Measurements from ENCODE around the gene STARD10.

Gene STARD10

GRCh38 chr11:72732329-72732728 is 61.5 kb downstream of the STARD10 start:
- H3K4me2 ChIP-seq (ENCODE audit: low read length): no peak overlapping the region
- peaks cover 19% of the 10 kb centered on the region for H3K4me1 ChIP-seq (ENCODE audit: low read length)
- no peak overlapping the region for H3K9ac ChIP-seq (ENCODE audit: low read length)
- H4K20me1 ChIP-seq (ENCODE audit: insufficient read depth, low read length): 0 out of 2 replicates have a peak, but pooled peaks cover 3% of the 10 kb centered on the region
- no peaks in the 10 kb centered on the region for H3K9me3 ChIP-seq (ENCODE audit: insufficient read depth, low read length)
- TF ChIP-seq, protein P1, sequence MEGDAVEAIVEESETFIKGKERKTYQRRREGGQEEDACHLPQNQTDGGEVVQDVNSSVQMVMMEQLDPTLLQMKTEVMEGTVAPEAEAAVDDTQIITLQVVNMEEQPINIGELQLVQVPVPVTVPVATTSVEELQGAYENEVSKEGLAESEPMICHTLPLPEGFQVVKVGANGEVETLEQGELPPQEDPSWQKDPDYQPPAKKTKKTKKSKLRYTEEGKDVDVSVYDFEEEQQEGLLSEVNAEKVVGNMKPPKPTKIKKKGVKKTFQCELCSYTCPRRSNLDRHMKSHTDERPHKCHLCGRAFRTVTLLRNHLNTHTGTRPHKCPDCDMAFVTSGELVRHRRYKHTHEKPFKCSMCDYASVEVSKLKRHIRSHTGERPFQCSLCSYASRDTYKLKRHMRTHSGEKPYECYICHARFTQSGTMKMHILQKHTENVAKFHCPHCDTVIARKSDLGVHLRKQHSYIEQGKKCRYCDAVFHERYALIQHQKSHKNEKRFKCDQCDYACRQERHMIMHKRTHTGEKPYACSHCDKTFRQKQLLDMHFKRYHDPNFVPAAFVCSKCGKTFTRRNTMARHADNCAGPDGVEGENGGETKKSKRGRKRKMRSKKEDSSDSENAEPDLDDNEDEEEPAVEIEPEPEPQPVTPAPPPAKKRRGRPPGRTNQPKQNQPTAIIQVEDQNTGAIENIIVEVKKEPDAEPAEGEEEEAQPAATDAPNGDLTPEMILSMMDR (IDR thresholded peaks at IDR 0.05; ENCODE audit: low read depth, low read length): no peak
- no peak for TF ChIP-seq EZH2phosphoT487 (IDR thresholded peaks at IDR 0.05; ENCODE audit: low read depth)
- H3K27ac ChIP-seq (ENCODE audit: low read length): no peak overlapping the region
- H3K36me3 ChIP-seq (replicated peaks; ENCODE audit: low read depth, low read length): peaks cover 15% of the 10 kb centered on the region
- 0 out of 2 replicates have a peak, but pooled peaks cover 4% of the 10 kb centered on the region for H3K79me2 ChIP-seq (ENCODE audit: low read length)
- H3K4me3 ChIP-seq (ENCODE audit: low read length): no peak overlapping the region
- no peaks in the 10 kb centered on the region for H3K27me3 ChIP-seq (ENCODE audit: low read depth, low read length)
- H2AFZ ChIP-seq (ENCODE audit: low read depth, low read length): no peak overlapping the region

- Histone ChIP-seq H3K4me1 (ENCODE audit: low read length) (peaks cover 10% of the 10 kb centered on the region), H3K79me2 (ENCODE audit: low read length) (0 out of 2 replicates have a peak, but pooled peaks cover 4% of the 10 kb centered on the region), H3K27ac (ENCODE audit: low read length) (no peak overlapping the region), H4K20me1 (ENCODE audit: insufficient read depth, low read length) (0 out of 2 replicates have a peak, but pooled peaks cover 3% of the 10 kb centered on the region), H2AFZ (ENCODE audit: low read depth, low read length) (no peak overlapping the region), H3K27me3 (ENCODE audit: low read depth, low read length) (no peaks in the 10 kb centered on the region), H3K4me2 (ENCODE audit: low read length) (no peak overlapping the region), H3K4me3 (ENCODE audit: low read length) (no peak overlapping the region), H3K36me3 (replicated peaks; ENCODE audit: low read depth, low read length) (peaks cover 12% of the 10 kb centered on the region), H3K9ac (ENCODE audit: low read length) (no peak overlapping the region), H3K9me3 (ENCODE audit: insufficient read depth, low read length) (no peaks in the 10 kb centered on the region)
- TF ChIP-seq, protein P1 (IDR thresholded peaks at IDR 0.05; ENCODE audit: low read depth, low read length): no peak
- TF ChIP-seq EZH2phosphoT487 (IDR thresholded peaks at IDR 0.05; ENCODE audit: low read depth): no peak
Observed at GRCh38 chr11:72730737-72731136, 63.1 kb downstream of the STARD10 start.

DNA sequence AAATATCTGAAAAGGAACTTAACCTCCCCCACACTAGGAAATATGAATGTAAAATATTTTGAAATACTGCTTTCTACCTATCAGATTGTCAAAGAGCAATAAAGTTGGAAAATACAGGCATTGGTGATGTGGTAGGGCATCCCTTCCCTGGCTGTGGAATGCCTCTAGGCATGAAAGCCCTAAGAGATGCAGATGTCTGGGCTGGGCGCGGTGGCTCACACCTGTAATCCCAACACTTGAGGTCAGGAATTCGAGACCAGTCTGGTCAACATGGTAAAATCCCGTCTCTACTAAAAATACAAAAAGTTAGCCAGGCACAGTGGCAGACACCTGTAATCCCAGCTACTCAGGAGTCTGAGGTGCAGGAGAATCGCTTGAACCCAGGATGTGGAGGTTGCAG is 63.6 kb downstream of the STARD10 start:
- no peaks in the 10 kb centered on the region for H3K27me3 ChIP-seq (ENCODE audit: low read depth, low read length)
- H3K4me3 ChIP-seq (ENCODE audit: low read length): no peak overlapping the region
- H2AFZ ChIP-seq (ENCODE audit: low read depth, low read length): no peak overlapping the region
- peaks cover 14% of the 10 kb centered on the region for H3K4me1 ChIP-seq (ENCODE audit: low read length)
- H4K20me1 ChIP-seq (ENCODE audit: insufficient read depth, low read length): 0 out of 2 replicates have a peak, but pooled peaks cover 3% of the 10 kb centered on the region
- TF ChIP-seq, protein P1 (IDR thresholded peaks at IDR 0.05; ENCODE audit: low read depth, low read length): no peak
- TF ChIP-seq EZH2phosphoT487 (IDR thresholded peaks at IDR 0.05; ENCODE audit: low read depth): no peak
- H3K27ac ChIP-seq (ENCODE audit: low read length): no peak overlapping the region
- peaks cover 14% of the 10 kb centered on the region for H3K36me3 ChIP-seq (replicated peaks; ENCODE audit: low read depth, low read length)
- no peak overlapping the region for H3K9ac ChIP-seq (ENCODE audit: low read length)
- H3K9me3 ChIP-seq (ENCODE audit: insufficient read depth, low read length): no peaks in the 10 kb centered on the region
- H3K79me2 ChIP-seq (ENCODE audit: low read length): no peaks in the 10 kb centered on the region
- H3K4me2 ChIP-seq (ENCODE audit: low read length): no peak overlapping the region

DNA sequence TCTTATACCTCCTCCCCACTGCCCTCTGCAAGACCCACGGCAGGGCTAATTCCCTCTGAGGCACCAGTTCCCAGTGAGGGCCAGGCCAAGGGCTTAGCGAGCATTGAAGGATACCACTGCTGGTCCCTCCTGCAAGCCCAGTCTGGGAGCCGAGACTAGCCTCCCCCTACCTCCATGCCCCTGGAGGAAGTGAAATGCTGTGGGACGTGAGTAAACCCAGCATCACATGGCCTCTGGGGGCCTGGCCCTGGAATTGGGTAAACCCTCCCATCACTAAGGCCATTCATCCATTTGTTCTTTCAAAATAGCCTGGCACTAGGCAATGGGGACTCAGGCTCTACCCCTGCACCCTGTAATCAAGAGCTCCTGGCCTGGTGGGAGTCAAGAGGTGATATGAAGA is 66.3 kb downstream of the STARD10 start:
- Histone ChIP-seq H3K27me3 (ENCODE audit: low read depth, low read length) (no peaks in the 10 kb centered on the region), H3K4me2 (ENCODE audit: low read length) (peak overlapping the region; percentile 16), H4K20me1 (ENCODE audit: insufficient read depth, low read length) (0 out of 2 replicates have a peak, but pooled peaks cover 3% of the 10 kb centered on the region), H3K36me3 (replicated peaks; ENCODE audit: low read depth, low read length) (peaks cover 14% of the 10 kb centered on the region), H3K79me2 (ENCODE audit: low read length) (peaks cover 14% of the 10 kb centered on the region; the same call in 1 of the 2 replicates), H3K4me1 (ENCODE audit: low read length) (peaks cover 18% of the 10 kb centered on the region), H3K9me3 (ENCODE audit: insufficient read depth, low read length) (no peaks in the 10 kb centered on the region), H3K27ac (ENCODE audit: low read length) (no peak overlapping the region), H3K9ac (ENCODE audit: low read length) (no peak overlapping the region), H3K4me3 (ENCODE audit: low read length) (no peak overlapping the region), H2AFZ (ENCODE audit: low read depth, low read length) (no peak overlapping the region)
- TF ChIP-seq, protein P1 (IDR thresholded peaks at IDR 0.05; ENCODE audit: low read depth, low read length): no peak
- TF ChIP-seq EZH2phosphoT487 (IDR thresholded peaks at IDR 0.05; ENCODE audit: low read depth): no peak
